Measurements from ENCODE around the gene ADAP1.
"Not testable (repeated sequence)": the region's sequence is repeated elsewhere in the genome, so short reads cannot be mapped to it uniquely, and the experiment has no call there.

Gene ADAP1

GRCh38 chr7:938546-939185 lies 15.8 kb downstream of the ADAP1 start:
- no peak for DNase-seq (ENCODE audit: low read depth)

DNA sequence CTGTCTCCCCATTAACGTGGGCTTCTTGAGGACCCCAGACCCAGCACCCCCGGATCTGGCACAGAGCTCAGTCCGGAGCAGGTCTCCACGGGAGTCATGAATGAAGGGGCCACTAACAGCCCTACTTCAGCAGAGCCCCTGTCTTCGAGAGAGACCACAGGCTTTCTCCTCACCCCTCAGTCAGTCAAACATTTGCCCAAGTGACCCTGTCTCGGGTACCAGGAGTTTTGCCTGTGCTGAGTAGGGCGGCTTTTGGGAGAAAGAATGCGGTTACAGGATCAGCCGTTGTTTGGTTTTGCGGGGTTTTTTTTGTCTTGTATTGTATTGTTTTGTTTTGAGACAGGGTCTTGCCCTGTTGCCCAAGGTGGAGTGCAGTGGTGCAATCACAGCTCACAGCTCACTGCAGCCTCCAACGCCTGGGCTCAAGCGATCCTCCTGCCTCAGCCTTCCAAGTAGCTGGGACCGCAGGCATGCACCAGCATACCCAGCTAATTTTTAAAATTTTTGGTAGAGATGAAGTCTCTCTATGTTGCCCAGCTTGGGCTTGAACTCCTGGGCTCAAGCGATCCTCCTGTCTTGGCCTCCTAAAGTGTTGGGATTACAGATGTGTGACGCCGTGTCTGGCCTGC lies 16.5 kb downstream of the ADAP1 start:
- no peak for DNase-seq (ENCODE audit: low read depth)

DNA sequence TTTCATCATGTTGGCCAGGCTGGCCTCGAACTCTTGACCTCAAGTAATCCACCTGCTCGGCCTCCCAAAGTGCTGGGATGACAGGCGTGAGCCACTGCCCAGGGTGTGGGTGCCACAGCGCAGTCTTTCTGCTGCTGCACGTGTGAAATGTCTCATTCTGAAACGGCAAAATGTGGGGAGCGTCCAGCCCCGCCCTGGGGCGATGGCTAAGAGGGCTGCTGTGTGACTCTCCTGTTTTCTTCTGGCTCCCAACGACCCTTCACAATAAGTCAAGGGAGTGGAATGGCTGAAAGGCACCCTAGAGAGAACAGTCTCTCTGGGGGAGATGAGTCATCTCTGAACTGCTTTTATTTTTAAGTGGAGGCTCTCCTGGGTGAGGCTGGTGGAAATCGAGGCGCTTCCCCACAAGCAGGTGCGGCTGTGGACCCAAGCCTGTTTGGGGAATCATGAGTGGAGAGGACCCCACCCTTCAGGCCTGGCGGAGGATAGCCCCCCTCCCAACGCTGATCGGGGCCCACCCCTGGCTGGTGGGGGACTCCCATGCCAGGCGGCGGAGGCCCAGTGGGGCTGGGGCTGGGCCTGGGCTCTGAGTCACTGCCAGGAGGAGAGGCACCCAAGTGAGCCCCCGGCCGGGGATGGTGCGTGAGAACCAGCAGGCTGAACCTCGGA lies 18.0 kb downstream of the ADAP1 start:
- DNase-seq (ENCODE audit: low read depth): no peak

- DNase-seq (ENCODE audit: low read depth): no peak
Measured at GRCh38 chr7:935874-936385, 18.6 kb downstream of the ADAP1 start.

GRCh38 chr7:935164-935873 lies 19.2 kb downstream of the ADAP1 start:
- no peak for DNase-seq (ENCODE audit: low read depth)

- no peak for DNase-seq (ENCODE audit: low read depth)
Measured at GRCh38 chr7:934469-935163, 19.9 kb downstream of the ADAP1 start.

- DNase-seq (ENCODE audit: low read depth): no peak
Measured at GRCh38 chr7:932651-932975, 21.9 kb downstream of the ADAP1 start.

DNA sequence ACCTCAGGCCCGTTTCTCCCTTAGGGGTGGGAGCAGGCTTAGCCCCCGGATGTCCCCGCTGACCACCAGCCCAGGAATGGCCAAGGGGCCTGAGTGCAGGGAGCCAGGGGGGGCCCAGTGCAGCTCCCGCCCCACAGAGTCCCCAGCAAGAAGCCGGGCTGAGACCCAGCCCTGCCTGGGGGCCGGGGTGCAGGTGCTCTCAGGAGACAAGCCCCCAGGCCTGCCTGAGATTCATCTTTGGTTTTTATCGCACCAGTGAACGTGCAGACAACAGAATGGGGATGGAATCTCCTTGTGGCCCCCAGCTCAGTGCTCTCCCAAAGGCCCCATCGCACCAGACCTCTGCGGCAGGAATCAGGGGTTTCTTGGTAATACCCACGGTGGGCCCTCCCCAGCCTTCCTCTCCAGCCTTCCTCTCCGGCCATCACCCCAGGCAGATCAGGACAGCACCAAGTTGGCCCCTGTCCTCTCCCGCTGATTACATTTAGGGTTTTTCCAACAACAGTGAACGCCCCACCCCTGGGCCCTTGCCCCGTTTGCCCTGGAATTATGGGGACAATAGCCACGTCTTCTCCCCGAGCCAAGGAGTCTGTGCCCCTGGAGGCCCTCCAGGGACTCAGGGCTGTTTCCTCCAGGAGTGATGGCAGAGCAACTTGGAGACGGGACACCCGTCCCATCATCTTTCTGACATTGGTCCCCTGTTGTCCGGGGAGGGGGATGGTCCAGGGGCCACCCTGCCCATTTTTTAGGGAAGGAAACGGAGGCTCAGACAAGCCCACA lies 22.4 kb downstream of the ADAP1 start:
- DNase-seq (ENCODE audit: low read depth): no peak

DNA sequence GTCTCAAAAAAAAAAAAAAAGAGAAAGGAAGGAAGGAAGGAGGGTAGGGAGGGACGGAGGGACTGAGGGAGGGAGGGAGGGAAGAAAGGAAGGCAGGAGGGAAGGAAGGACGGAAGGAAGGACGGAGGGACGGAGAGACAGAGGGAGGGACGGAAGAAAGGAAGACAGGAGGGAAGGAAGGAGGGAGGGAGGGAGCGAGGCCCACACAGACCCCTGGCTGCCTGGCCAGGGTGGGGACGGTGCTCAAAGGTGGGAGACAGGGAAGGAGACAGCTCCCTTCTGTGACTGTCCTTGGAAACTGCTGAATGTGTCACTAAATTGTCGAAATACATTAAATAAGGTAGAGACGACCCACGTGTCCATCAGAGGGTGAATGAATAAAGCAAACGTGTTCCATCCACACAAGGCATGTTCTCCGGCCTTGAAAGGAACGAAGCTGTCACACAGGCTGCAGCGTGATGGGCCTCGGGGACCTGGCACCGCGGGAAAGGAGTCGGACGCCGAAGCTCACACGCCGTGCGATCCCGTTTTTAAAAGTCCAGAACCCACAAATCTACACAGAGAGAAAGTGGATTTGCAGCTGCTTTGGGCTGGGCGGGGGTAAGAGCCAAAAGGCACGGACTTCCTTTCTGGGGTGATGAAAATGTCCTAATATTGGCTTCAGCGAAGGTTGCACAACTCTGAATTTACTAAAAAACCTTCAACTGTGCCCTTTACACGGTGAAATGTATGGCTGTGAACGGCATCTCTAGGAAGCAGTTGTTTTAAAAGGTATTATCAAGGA lies 23.3 kb downstream of the ADAP1 start:
- no peak for DNase-seq (ENCODE audit: low read depth)

DNA sequence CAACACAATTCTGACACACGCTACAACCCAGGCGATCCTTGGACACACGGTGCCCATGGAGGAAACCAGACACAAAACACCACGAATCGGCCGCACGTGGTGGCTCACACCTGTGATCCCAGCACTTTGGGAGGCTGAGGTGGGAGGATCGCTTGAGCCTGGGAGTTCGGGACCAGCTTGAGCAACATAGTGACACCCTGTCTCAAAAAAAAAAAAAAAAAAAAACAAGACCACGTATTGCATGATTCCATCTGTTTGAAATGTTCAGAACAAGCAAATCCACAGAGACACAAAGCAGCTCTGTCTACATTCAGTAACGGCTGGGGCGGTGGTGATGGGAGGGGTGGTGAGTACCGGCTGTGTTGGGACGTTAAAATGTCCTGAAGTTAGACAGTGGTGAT lies 25.2 kb downstream of the ADAP1 start:
- DNase-seq (ENCODE audit: low read depth): no peak

GRCh38 chr7:927031-927671 lies 27.3 kb downstream of the ADAP1 start:
- DNase-seq (ENCODE audit: low read depth): no peak

DNA sequence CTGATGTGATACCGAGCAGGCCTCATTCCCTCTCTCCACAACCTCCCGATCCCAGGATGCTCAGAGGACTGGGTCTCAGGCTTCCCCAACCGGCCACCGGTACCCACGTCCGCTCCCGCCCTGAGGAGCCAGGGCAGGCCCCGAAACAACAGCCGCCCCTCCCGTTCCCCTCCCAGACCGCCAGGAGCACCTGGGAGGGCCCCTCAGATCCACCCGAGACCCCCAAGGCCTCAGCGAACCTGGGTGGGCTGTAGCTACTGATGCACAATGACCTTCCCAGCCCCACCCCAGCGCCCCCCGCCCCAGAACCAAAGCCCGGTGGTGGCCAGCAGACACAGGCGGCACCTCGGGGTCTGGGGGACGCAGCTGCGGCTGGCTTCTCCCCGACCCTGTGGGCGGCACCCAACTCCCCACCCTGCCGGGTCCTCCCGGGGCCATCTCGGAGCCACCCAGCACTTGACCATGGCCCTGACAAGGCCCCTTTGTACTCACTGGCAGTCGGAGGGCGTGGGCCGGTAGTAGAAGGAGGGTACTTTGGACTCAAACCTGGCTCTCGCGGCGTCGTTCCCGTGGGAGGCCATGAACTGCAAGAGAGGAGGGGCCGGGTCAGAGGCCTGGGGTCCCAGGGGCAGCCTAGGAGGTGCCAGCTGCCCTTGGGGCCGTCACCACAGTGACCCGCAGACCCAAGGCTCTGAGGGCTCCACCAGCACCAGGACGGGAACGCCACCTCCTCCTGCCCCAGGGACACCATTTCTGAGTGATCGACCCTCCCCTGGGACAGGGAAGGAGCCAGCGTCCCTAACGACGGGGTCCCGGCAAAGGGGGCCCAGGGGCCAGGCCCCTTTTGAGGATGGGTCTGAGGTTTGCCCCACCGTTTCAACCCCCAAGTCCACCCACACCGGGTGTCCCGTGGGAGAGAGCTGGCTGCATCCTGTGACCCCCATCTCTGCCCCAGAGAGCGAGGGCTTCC lies 28.1 kb downstream of the ADAP1 start:
- no peak for DNase-seq (ENCODE audit: low read depth)

GRCh38 chr7:925601-926000 lies 28.9 kb downstream of the ADAP1 start:
- peak; percentile 52 for DNase-seq (ENCODE audit: low read depth)

- DNase-seq (ENCODE audit: low read depth): peak; percentile 40
Measured at GRCh38 chr7:924541-925231, 29.8 kb downstream of the ADAP1 start.

DNA sequence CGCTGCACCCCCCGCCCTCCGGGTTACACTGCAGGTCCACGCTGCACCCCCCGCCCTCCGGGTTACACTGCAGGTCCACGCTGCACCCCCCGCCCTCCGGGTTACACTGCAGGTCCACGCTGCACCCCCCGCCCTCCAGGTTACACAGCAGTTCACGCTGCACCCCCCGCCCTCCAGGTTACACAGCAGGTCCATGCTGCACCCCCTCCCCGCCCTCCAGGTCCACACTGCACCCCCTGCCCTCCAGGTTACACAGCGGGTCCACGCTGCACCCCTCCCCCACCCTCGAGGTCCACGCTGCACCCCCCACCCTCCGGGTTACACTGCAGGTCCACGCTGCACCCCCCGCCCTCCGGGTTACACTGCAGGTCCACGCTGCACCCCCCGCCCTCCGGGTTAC lies 30.4 kb downstream of the ADAP1 start:
- DNase-seq (ENCODE audit: low read depth): not testable (repeated sequence)

DNA sequence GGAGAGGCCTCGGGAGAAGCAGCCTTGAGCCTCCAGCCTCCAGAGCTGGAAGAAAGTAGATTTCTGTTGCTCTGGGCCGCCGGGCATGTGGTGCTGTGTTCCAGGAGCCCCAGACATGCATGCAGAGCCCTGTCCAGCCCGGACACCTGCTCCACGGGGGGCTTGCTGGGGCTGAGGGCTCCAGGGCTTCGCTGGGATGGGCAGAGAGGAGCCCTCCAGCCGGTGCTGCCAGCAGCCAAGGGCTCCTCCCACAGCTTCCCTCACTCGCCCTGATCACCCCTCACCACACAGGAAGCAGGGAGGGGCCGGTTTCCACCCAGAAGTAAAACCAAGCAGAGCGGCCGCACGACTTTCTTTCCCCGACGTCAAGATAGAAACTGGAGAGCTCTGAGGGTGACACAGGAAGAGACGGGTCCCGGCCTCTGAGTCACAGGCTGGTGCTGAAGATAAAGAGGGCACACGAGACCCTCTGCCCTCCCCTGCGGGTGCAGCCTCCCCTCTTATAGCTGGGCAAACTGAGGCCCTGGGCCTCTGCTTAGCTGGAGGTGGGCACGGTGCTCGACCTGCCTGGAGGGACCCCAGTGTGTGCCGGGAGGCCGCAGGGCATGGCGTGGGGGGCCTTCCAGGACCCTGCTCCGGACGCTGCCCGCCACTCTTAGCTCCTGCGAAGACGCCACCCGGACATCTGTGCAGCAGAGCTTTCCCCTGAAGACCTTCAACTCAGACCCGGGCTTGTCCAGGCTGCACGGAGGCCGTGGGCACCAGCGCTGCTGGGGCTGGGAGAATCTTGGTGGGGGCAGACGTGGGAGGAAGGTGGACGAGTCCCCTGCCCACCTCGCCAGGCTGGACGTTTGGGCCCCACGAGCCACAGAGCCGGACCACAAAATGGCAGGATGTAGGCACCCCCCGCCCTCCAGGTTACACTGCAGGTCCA lies 31.1 kb downstream of the ADAP1 start:
- peak; percentile 59 for DNase-seq (ENCODE audit: low read depth)

Measured in stimulated activated CD8-positive, alpha-beta memory T cell treated with anti-CD3 and anti-CD28 coated beads, Interleukin-15, amount 100 ng/mL, for 24 hours (primary cell).